Left lung (tissue), 10 donors: Measurements from ENCODE around the gene SLF2. TPM values are rescaled to one million over a fixed set of nuclear protein-coding genes. Genes with fewer than 3 reads are reported as not detected.

ENCODE experiments used
- ATAC-seq: fragments of 200-7000 bp; cut with Tn5 transposase; one replicate; pipeline ENCODE4 v1.9.1; 2020; ENCODE audit warnings: moderate library complexity
- DNase-seq, 4 donors: peaks; one replicate each; pipeline ENCODE4 v3.0.0-alpha.2; 2013 to 2020
- H3K27ac ChIP-seq, 2 donors: fragments of 200-600 bp; sonication (generic) in 1 of 2; one replicate each; pipeline versions ENCODE4 v1.5.0 to v1.8.0; 2020 to 2021
- H3K27me3 ChIP-seq, 2 donors: fragments of 200-600 bp; sonication (generic) in 1 of 2; one replicate each; pipeline versions ENCODE4 v1.5.0 to v1.8.0; 2020 to 2021
- H3K36me3 ChIP-seq, 2 donors: fragments of 200-600 bp; sonication (generic) in 1 of 2; one replicate each; pipeline versions ENCODE4 v1.5.0 to v1.8.0; 2020 to 2021
- H3K4me1 ChIP-seq, 2 donors: fragments of 200-600 bp; one replicate each; pipeline ENCODE4 v1.8.0; 2021
- H3K4me3 ChIP-seq, 2 donors: fragments of 200-600 bp; sonication (generic) in 1 of 2; one replicate each; pipeline versions ENCODE4 v1.5.0 to v1.8.0; 2020 to 2021; ENCODE audit warnings: mild to moderate bottlenecking in 1 of 2
- H3K9me3 ChIP-seq, 2 donors: fragments of 200-600 bp; sonication (generic) in 1 of 2; one replicate each; pipeline versions ENCODE4 v1.5.0 to v1.8.0; 2020 to 2021
- intact Hi-C, 2 donors: fragments of 100-400 bp; cut with DNase I; formaldehyde crosslinking; loops; one replicate each; pipeline versions ENCODE4 v1.11.2 to v1.14.2; 2022
- polyA plus RNA-seq, 6 donors: library from polyadenylated mRNA; unstranded; fragments of 120-200 nt; gene quantifications; one replicate each; pipeline ENCODE4 v1.2.1, GENCODE V29; 2013; ENCODE audit not compliant: insufficient read length in 6 of 6
- total RNA-seq, 2 donors: library from RNA; stranded (reverse); fragmentation: NEBNext Ultra II Directional; extraction: Animal tissue kit (Norgen Biotek cat#: 25700); gene quantifications; one replicate each; pipeline ENCODE4 v1.2.1, GENCODE V29; 2021
- TF ChIP-seq, protein P1 (sequence below), 2 donors: fragments of 200-600 bp; sonication (generic) in 1 of 2; IDR thresholded peaks; one replicate each; pipeline versions ENCODE4 v1.5.0 to v1.8.0; 2021; ENCODE audit warnings: antibody characterized with exemption in 2 of 2
- donor health status: DM: no; HTN: yes; CAD: no.
- donor health status: DM: no; HTN: no; CAD: no.

SLF2 gene
- total and polyA plus RNA-seq, 8 donors = 26.4 to 70.7 (median 60.4) TPM

- ATAC-seq (no peak), DNase-seq (no peak)
- H3K27me3 ChIP-seq = peaks cover 0 to 16% of the 10 kb centered on the region in 2 donors
- H3K4me3 ChIP-seq = no peak overlapping the region
- H3K4me1 ChIP-seq = peaks cover 3 to 6% of the 10 kb centered on the region in 2 donors
- H3K27ac ChIP-seq = no peak overlapping the region
- H3K9me3 ChIP-seq = no peaks in the 10 kb centered on the region
- H3K36me3 ChIP-seq = no peaks in the 10 kb centered on the region
- intact Hi-C loops = loop anchor here in 1 of 2 donors (10.0 kb wide), 2 partner anchors 215 to 315 kb away; no protein-coding TSS in a partner anchor
- TF ChIP-seq, protein P1, sequence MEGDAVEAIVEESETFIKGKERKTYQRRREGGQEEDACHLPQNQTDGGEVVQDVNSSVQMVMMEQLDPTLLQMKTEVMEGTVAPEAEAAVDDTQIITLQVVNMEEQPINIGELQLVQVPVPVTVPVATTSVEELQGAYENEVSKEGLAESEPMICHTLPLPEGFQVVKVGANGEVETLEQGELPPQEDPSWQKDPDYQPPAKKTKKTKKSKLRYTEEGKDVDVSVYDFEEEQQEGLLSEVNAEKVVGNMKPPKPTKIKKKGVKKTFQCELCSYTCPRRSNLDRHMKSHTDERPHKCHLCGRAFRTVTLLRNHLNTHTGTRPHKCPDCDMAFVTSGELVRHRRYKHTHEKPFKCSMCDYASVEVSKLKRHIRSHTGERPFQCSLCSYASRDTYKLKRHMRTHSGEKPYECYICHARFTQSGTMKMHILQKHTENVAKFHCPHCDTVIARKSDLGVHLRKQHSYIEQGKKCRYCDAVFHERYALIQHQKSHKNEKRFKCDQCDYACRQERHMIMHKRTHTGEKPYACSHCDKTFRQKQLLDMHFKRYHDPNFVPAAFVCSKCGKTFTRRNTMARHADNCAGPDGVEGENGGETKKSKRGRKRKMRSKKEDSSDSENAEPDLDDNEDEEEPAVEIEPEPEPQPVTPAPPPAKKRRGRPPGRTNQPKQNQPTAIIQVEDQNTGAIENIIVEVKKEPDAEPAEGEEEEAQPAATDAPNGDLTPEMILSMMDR (IDR thresholded peaks at IDR 0.05) = no peak
These were observed 32.9 kb upstream of the SLF2 start for GRCh38 chr10:100879741-100880360.

GRCh38 chr10:100881556-100882213 is 31.1 kb upstream of the SLF2 start:
- Histone ChIP-seq H3K27me3 (peaks cover 0 to 8% of the 10 kb centered on the region in 2 donors), H3K4me3 (no peak overlapping the region), H3K9me3 (no peaks in the 10 kb centered on the region), H3K4me1 (peaks cover 3 to 6% of the 10 kb centered on the region in 2 donors), H3K36me3 (no peaks in the 10 kb centered on the region), H3K27ac (no peak overlapping the region)
- TF ChIP-seq, protein P1 (IDR thresholded peaks at IDR 0.05) = no peak
- ATAC-seq = no peak
- DNase-seq = peak in 1 of 4 donors; percentile 20
- intact Hi-C loops = no loop called here

- H3K27ac ChIP-seq = no peak overlapping the region
- intact Hi-C loops = no loop called here
- TF ChIP-seq, protein P1 (IDR thresholded peaks at IDR 0.05) = no peak
These were observed 30.5 kb upstream of the SLF2 start for GRCh38 chr10:100882252-100882651.

GRCh38 chr10:100882671-100883311 is 30.0 kb upstream of the SLF2 start:
- ATAC-seq (peak; percentile 9), DNase-seq (peak in 1 of 4 donors; percentile 76)

More at GRCh38 chr10:100882252-100882651, 30.5 kb upstream of the SLF2 start:
- Histone ChIP-seq H3K4me3 (no peak overlapping the region), H3K9me3 (no peaks in the 10 kb centered on the region), H3K27me3 (peaks cover 0 to 3% of the 10 kb centered on the region in 2 donors), H3K4me1 (peaks cover 3 to 6% of the 10 kb centered on the region in 2 donors), H3K36me3 (no peaks in the 10 kb centered on the region)
- DNase-seq = peak in 1 of 4 donors; percentile 22
- ATAC-seq = no peak

More at GRCh38 chr10:100882671-100883311, 30.0 kb upstream of the SLF2 start:
- no peak overlapping the region for H3K4me3 ChIP-seq
- intact Hi-C loops = no loop called here
- H3K36me3 ChIP-seq = no peaks in the 10 kb centered on the region
- H3K27me3 ChIP-seq = peaks cover 0 to under 1% of the 10 kb centered on the region in 2 donors
- H3K4me1 ChIP-seq = peaks cover 3 to 6% of the 10 kb centered on the region in 2 donors
- H3K9me3 ChIP-seq = no peaks in the 10 kb centered on the region
- H3K27ac ChIP-seq = no peak overlapping the region
- TF ChIP-seq, protein P1 (IDR thresholded peaks at IDR 0.05) = no peak
